Astrocyte of the cerebellum (primary cell): Measurements from ENCODE around the gene SEPTIN10.
"Not testable (repeated sequence)": the region's sequence is repeated elsewhere in the genome, so short reads cannot be mapped to it uniquely, and the experiment has no call there.

Experiments
- DNase-seq: peaks from one replicate; pipeline ENCODE4 v3.0.0-alpha.2; 2011; ENCODE audit warnings: low read depth
- H3K4me3 ChIP-seq: 2 replicates; pipeline ENCODE4 v1.5.1; 2011; ENCODE audit warnings: mild to moderate bottlenecking, low read depth, low read length, moderate library complexity
- CTCF ChIP-seq: IDR thresholded peaks from 2 replicates; pipeline ENCODE4 v1.5.1; 2012; ENCODE audit warnings: low read length, low read depth, moderate library complexity, mild to moderate bottlenecking; ENCODE audit errors: missing control alignments
- in situ Hi-C: cut with HindIII; loops from 2 replicates; pipeline ENCODE4 v1.10.0; 2017; ENCODE audit warnings: low sequenced_read_pairs

The SEPTIN10 gene

GRCh38 chr2:109537565-109538222 lies 76.1 kb downstream of the SEPTIN10 start:
- DNase-seq = no peak
- no peak for TF ChIP-seq CTCF
- no peak overlapping the region for H3K4me3 ChIP-seq
- in situ Hi-C loops = no loop called here

GRCh38 chr2:109536556-109536955 lies 77.2 kb downstream of the SEPTIN10 start:
- in situ Hi-C loops = not testable (repeated sequence)
- peak; percentile 27 for DNase-seq

GRCh38 chr2:109535217-109535946 lies 78.4 kb downstream of the SEPTIN10 start:
- TF ChIP-seq CTCF = no peak
- no peak overlapping the region for H3K4me3 ChIP-seq
- no peak for DNase-seq
- in situ Hi-C loops = no loop called here

More at GRCh38 chr2:109536556-109536955, 77.2 kb downstream of the SEPTIN10 start:
- H3K4me3 ChIP-seq = not testable (repeated sequence)

GRCh38 chr2:109533823-109534222 lies 79.9 kb downstream of the SEPTIN10 start:
- no peak for TF ChIP-seq CTCF
- no peak overlapping the region for H3K4me3 ChIP-seq
- DNase-seq = no peak
- in situ Hi-C loops = no loop called here

GRCh38 chr2:109532728-109533076 lies 81.1 kb downstream of the SEPTIN10 start:
- no peak for TF ChIP-seq CTCF
- in situ Hi-C loops = no loop called here
- H3K4me3 ChIP-seq = no peak overlapping the region
- DNase-seq = no peak

- H3K4me3 ChIP-seq = no peak overlapping the region
- DNase-seq = no peak
- no peak for TF ChIP-seq CTCF
- in situ Hi-C loops = no loop called here
Measured at GRCh38 chr2:109531896-109532727, 81.7 kb downstream of the SEPTIN10 start.
